Activated CD4-positive, alpha-beta T cell treated with anti-CD3 and anti-CD28 coated beads for 4 hours (primary cell): ENCODE data around the gene MESP2.

Experiments used
- DNase-seq, 2 donors: peaks; one replicate each; pipeline ENCODE4 v3.0.0-alpha.2; 2020

Gene MESP2

GRCh38 chr15:89802231-89802928 is 26.2 kb downstream of the MESP2 start:
- DNase-seq = no peak

- DNase-seq = no peak
These were observed 27.1 kb downstream of the MESP2 start for GRCh38 chr15:89802986-89803824.

- no peak for DNase-seq
These were observed 28.0 kb downstream of the MESP2 start for GRCh38 chr15:89803941-89804800.

GRCh38 chr15:89805241-89806209 is 29.4 kb downstream of the MESP2 start:
- DNase-seq = no peak

GRCh38 chr15:89806210-89806558 is 30.1 kb downstream of the MESP2 start:
- no peak for DNase-seq

GRCh38 chr15:89806559-89807550 is 30.7 kb downstream of the MESP2 start:
- no peak for DNase-seq

GRCh38 chr15:89807689-89808088 is 31.6 kb downstream of the MESP2 start:
- no peak for DNase-seq

GRCh38 chr15:89808160-89808870 is 32.2 kb downstream of the MESP2 start:
- DNase-seq = no peak

- DNase-seq = no peak
These were observed 33.1 kb downstream of the MESP2 start for GRCh38 chr15:89809093-89809786.

GRCh38 chr15:89809787-89810148 is 33.6 kb downstream of the MESP2 start:
- no peak for DNase-seq

- no peak for DNase-seq
These were observed 34.7 kb downstream of the MESP2 start for GRCh38 chr15:89810837-89811236.

- no peak for DNase-seq
These were observed 36.1 kb downstream of the MESP2 start for GRCh38 chr15:89812011-89812846.

- no peak for DNase-seq
These were observed 36.8 kb downstream of the MESP2 start for GRCh38 chr15:89812847-89813320.

- DNase-seq = no peak
These were observed 37.4 kb downstream of the MESP2 start for GRCh38 chr15:89813381-89814111.

GRCh38 chr15:89814112-89814742 is 38.1 kb downstream of the MESP2 start:
- no peak for DNase-seq

GRCh38 chr15:89815769-89816168 is 39.6 kb downstream of the MESP2 start:
- DNase-seq = no peak

GRCh38 chr15:89817701-89818280 is 41.7 kb downstream of the MESP2 start:
- no peak for DNase-seq
